ENCODE results near the gene CMPK2.

The CMPK2 gene

GRCh38 chr2:6812857-6813530 lies 52.7 kb downstream of the CMPK2 start:
- DNase-seq (ENCODE audit: low read depth in 2 of 2, low spot score in 1 of 2): no peak

DNA sequence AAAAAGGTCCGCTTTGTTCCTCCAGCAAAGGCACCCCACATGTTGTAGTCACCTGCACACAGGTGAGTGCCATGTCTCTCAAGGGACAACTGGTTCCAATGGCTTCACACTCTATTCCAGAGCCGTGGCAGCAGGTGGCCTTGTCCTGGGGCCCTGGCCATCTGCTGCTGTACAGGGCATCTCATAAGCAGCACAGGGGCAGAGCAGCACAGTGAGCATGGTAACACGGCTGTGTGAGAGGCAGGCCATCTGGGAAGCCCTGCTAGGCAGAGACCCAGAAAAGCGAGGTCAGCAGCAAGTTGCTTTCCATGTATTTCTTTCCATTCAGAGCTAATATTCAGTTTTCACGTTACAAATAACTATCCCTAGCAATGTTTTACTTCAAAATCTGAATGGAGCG lies 54.7 kb downstream of the CMPK2 start:
- DNase-seq (ENCODE audit: low read depth in 2 of 2, low spot score in 1 of 2): no peak

DNA sequence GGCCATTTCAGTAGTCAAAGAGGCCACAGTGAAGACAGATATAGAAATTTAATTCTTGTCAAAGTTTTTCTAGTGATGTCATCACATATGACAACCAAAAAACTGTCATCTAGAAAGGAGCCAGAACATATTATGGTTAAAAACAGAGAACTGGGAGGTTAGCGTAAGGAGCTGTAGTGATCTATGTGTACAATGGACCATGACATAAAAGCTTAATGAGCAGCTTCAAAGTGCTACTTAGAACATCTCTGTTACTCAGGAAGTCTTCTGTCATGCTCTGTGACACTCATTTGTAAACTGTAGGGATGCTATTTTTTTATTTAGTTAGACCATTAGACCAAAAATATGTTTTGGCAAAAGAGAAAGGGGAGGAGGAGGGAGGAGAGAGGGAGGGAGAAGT lies 57.3 kb downstream of the CMPK2 start:
- DNase-seq (ENCODE audit: low read depth in 2 of 2, low spot score in 1 of 2): no peak

- no peak for DNase-seq (ENCODE audit: low read depth in 2 of 2, low spot score in 1 of 2)
Measured at GRCh38 chr2:6806604-6807003, 59.1 kb downstream of the CMPK2 start.

GRCh38 chr2:6800553-6800952 lies 65.2 kb downstream of the CMPK2 start:
- DNase-seq (ENCODE audit: low read depth in 2 of 2, low spot score in 1 of 2): no peak
